Measurements from ENCODE around the gene GRM8. TPM values are rescaled to one million over a fixed set of nuclear protein-coding genes. Genes with fewer than 3 reads are reported as not detected.

The GRM8 gene
- total RNA-seq, 1 experiment from 2014 or later: 0.80 TPM

GRCh38 chr7:126511046-126511445, 741.7 kb downstream of the GRM8 start:
- ChIA-PET POLR2A (ENCODE audit: low non-redundant PET) (no interaction called here), CTCF (no interaction called here)
- no peak overlapping the region for H3K4me3 ChIP-seq (ENCODE audit: low read depth, low read length, poor library complexity, severe bottlenecking)
- H3K4me1 ChIP-seq (ENCODE audit: insufficient read depth, low read length, poor library complexity, severe bottlenecking): no peaks in the 10 kb centered on the region
- no peak for TF ChIP-seq EZH2 (IDR thresholded peaks at IDR 0.05; ENCODE audit: borderline replicate concordance, low read depth, low read length, poor library complexity, severe bottlenecking)
- TF ChIP-seq CTCF (conservative IDR thresholded peaks at IDR 0.05; ENCODE audit: low read depth, low read length): no peak
- H3K27ac ChIP-seq (ENCODE audit: low read depth, low read length, poor library complexity, severe bottlenecking): no peak overlapping the region
- BruUV-seq (replicated peaks): no TSS peak
- intact Hi-C loops (cut with micrococcal nuclease; ENCODE audit: unreplicated experiment): no loop called here
- no peaks in the 10 kb centered on the region for H3K36me3 ChIP-seq (ENCODE audit: insufficient read depth, low read length, poor library complexity, severe bottlenecking)
- no peaks in the 10 kb centered on the region for H3K27me3 ChIP-seq (replicated peaks; ENCODE audit: insufficient read depth, low read depth, low read length, poor library complexity)
- H3K9me3 ChIP-seq (ENCODE audit: low read depth, low read length, poor library complexity, severe bottlenecking): no peaks in the 10 kb centered on the region
- DNase-seq (ENCODE audit: low spot score): no peak

- no peak for TF ChIP-seq CTCF (conservative IDR thresholded peaks at IDR 0.05; ENCODE audit: low read depth, low read length)
- H3K4me1 ChIP-seq (ENCODE audit: insufficient read depth, low read length, poor library complexity, severe bottlenecking): no peaks in the 10 kb centered on the region
- no peak overlapping the region for H3K4me3 ChIP-seq (ENCODE audit: low read depth, low read length, poor library complexity, severe bottlenecking)
- intact Hi-C loops (cut with micrococcal nuclease; ENCODE audit: unreplicated experiment): no loop called here
- no TSS peak for BruUV-seq (replicated peaks)
- no peak overlapping the region for H3K27ac ChIP-seq (ENCODE audit: low read depth, low read length, poor library complexity, severe bottlenecking)
- no peak for DNase-seq (ENCODE audit: low spot score)
- H3K9me3 ChIP-seq (ENCODE audit: low read depth, low read length, poor library complexity, severe bottlenecking): no peaks in the 10 kb centered on the region
- POLR2A ChIA-PET (ENCODE audit: low non-redundant PET): no interaction called here
- H3K36me3 ChIP-seq (ENCODE audit: insufficient read depth, low read length, poor library complexity, severe bottlenecking): no peaks in the 10 kb centered on the region
- H3K27me3 ChIP-seq (replicated peaks; ENCODE audit: insufficient read depth, low read depth, low read length, poor library complexity): no peaks in the 10 kb centered on the region
- CTCF ChIA-PET: no interaction called here
Observed at GRCh38 chr7:126501617-126502016, 751.1 kb downstream of the GRM8 start.

- TF ChIP-seq EZH2 (IDR thresholded peaks at IDR 0.05; ENCODE audit: borderline replicate concordance, low read depth, low read length, poor library complexity, severe bottlenecking): no peak
- TF ChIP-seq CTCF (conservative IDR thresholded peaks at IDR 0.05; ENCODE audit: low read depth, low read length): no peak
- Histone ChIP-seq H3K27ac (ENCODE audit: low read depth, low read length, poor library complexity, severe bottlenecking) (no peak overlapping the region), H3K9me3 (ENCODE audit: low read depth, low read length, poor library complexity, severe bottlenecking) (no peaks in the 10 kb centered on the region), H3K4me3 (ENCODE audit: low read depth, low read length, poor library complexity, severe bottlenecking) (no peak overlapping the region), H3K4me1 (ENCODE audit: insufficient read depth, low read length, poor library complexity, severe bottlenecking) (no peaks in the 10 kb centered on the region), H3K36me3 (ENCODE audit: insufficient read depth, low read length, poor library complexity, severe bottlenecking) (no peaks in the 10 kb centered on the region), H3K27me3 (replicated peaks; ENCODE audit: insufficient read depth, low read depth, low read length, poor library complexity) (no peaks in the 10 kb centered on the region)
- DNase-seq (ENCODE audit: low spot score): no peak
- ChIA-PET CTCF (no interaction called here), POLR2A (ENCODE audit: low non-redundant PET) (no interaction called here)
- intact Hi-C loops (cut with micrococcal nuclease; ENCODE audit: unreplicated experiment): no loop called here
- BruUV-seq (replicated peaks): no TSS peak
Observed at GRCh38 chr7:126499481-126499880, 753.3 kb downstream of the GRM8 start.
